GM10266 (cell line): ENCODE measurements around the gene RUNX1.

Experiments used
- DNase-seq: peaks from one replicate; pipeline ENCODE4 v3.0.0; 2012; ENCODE audit errors: extremely low spot score
- TF ChIP-seq, protein P1 (sequence below): IDR thresholded peaks from 2 replicates; pipeline ENCODE4 v1.5.1; 2012; ENCODE audit warnings: mild to moderate bottlenecking, low read depth; ENCODE audit not compliant: control insufficient read depth, insufficient read depth; ENCODE audit errors: missing control alignments

The RUNX1 gene

DNA sequence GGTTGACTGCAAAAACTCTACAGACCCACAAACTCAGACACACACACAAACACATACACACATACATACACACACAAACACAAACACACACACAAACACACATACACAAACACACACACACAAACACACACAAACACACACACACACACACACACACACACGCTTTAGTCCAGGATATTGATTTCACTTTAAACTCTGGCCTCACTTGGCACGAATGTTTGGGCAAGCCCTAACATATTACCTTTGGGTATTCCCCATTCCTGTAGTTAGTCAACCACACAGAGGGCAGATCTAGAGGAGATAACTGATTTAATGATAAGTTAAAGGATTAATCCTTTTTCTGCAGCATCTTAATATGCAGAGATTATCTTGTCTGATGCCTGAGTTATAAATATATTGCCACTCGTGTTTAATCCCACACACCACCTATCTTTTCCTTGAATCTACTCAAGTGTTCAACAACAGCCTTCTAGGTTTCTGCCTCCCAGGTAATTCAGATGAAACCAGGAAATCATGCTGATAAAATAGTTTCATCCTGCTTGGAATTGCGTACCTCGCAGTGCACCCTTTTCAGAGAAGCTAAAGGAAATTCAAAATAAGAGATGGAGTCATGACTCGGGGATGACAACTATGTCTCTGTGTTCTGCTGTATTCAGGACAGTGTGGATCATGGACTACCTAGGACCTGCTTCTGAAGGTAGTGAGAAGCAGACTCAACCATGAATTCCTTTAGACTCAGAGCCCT lies 14.5 kb upstream of the RUNX1 start:
- TF ChIP-seq, protein P1, sequence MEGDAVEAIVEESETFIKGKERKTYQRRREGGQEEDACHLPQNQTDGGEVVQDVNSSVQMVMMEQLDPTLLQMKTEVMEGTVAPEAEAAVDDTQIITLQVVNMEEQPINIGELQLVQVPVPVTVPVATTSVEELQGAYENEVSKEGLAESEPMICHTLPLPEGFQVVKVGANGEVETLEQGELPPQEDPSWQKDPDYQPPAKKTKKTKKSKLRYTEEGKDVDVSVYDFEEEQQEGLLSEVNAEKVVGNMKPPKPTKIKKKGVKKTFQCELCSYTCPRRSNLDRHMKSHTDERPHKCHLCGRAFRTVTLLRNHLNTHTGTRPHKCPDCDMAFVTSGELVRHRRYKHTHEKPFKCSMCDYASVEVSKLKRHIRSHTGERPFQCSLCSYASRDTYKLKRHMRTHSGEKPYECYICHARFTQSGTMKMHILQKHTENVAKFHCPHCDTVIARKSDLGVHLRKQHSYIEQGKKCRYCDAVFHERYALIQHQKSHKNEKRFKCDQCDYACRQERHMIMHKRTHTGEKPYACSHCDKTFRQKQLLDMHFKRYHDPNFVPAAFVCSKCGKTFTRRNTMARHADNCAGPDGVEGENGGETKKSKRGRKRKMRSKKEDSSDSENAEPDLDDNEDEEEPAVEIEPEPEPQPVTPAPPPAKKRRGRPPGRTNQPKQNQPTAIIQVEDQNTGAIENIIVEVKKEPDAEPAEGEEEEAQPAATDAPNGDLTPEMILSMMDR, result no peak
- no peak for DNase-seq

DNA sequence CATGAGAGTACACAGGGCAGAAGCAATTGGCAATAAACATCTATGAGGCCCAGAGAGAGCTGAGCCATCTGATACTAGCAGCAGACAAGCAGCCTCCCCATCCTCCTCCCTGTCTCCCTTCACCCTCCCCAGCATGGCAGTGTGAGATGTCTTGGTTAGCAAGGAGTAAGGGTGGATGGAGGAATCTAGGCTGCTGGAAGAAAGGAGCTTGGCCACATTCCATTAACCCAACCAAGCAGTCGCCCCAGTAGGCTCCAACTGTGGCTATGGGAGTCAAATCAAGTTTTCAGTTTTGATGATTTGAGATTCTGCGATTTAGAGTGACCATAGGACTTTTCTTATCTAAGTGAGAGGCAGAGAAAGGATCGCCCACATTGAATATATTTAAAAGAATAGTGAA lies 12.9 kb upstream of the RUNX1 start:
- TF ChIP-seq, protein P1, result no peak

DNA sequence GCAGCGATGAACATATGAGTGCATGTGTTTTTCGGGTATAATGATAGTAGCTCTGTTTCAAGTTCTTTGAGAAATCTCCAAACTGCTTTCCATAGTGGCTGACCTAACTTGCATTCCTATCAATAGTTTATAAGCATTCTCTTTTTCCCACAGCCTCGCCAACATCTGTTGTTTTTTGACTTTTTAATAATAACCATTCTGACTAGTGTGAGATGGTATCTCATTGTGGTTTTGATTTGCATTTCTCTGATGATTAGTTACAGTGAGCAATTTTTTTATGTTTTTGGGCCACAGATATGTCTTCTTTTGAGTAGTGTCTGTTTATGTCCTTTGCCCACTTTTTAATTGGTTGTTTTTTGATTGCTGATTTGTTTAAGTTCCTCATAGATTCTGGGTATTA lies 10.6 kb upstream of the RUNX1 start:
- no peak for DNase-seq
- TF ChIP-seq, protein P1, result no peak

More for the DNA sequence above, 12.9 kb upstream of the RUNX1 start:
- no peak for DNase-seq

DNA sequence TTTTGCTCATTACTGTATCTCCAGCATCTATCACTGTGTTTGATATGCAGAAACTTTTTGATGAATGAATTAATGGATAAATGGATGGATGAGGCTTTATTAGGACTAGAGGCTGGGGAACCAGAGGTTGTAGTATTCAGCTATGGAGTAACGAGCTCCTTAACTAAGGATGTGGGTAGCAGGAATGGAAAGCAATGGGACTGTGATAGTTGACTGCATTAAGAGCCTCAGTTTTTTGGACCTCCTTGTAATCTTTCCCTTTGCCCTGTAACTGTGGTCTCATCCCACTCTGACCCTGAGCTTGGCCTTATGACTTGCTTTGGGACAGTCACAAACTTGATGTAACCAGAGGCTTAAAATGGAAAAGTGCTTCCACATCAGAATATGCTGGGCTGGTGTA lies 9.0 kb upstream of the RUNX1 start:
- DNase-seq, result no peak
- TF ChIP-seq, protein P1, result no peak

DNA sequence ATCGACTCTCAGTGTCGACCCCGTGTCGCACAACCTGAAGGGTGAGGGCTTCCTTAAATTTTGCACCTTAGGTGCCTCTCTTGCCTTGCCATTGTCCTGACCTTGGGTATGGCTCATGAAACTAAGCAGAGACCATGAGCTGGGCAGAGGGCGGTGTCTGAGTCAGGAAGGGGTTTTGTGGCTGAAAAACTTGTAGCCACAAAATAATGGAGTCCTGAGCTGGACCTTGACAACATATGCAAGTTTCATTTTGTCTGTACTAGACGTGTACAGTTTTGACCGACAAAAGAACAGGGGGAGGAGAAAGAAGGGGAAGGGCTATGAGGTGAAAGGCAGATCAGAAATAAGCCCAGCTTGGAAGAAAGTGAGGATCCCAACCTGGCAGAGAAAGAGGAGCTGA lies 8.3 kb upstream of the RUNX1 start:
- no peak for DNase-seq
- TF ChIP-seq, protein P1, result no peak

DNA sequence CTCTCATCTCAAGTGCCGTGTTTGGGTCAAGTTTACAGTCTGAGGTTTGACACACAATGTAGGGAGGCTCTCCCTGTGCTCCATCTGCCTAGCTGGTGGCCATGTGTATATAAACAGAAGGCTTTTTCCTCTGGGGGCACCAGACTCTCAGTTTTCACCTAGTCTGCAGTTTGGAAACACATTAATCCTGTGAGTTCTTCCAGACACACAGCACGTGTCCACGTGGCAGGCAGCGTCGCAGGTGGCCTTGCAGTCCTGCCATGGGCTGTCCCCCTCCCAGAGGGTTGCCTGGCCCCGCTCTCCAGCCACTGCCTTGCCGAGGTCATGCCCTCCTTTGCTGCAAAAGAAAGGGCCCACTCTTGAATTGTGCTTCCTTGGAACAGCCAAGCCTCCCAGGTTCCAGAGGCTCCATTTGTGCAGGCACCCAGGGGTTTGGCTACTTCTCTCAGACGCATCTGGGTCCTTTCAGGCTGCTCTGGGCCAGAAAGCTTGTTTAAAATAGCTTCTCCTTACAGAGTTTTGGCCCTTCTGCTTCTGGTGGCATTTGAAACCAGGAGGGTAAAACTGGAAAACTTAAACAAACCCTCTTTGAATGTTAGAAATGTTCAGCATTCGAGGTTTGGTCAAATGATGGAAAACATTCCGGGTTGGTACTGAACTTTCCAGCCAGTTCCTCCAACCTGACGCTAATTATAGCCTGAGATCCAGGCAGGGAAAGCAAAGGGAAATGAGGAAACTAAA lies 4.4 kb upstream of the RUNX1 start:
- DNase-seq, result no peak

More for the DNA sequence above, 4.4 kb upstream of the RUNX1 start:
- TF ChIP-seq, protein P1, result no peak
